ENCODE results near the gene BBLN. TPM values are rescaled to one million over a fixed set of nuclear protein-coding genes. Genes with fewer than 3 reads are reported as not detected.

BBLN gene
- total RNA-seq, 1 experiment from 2014 or later, result 41.9 TPM

GRCh38 chr9:128205296-128205944, 45.4 kb downstream of the BBLN start:
- Histone ChIP-seq H3K4me1 (ENCODE audit: insufficient read depth, low read length, poor library complexity, severe bottlenecking) (peaks cover 3% of the 10 kb centered on the region), H3K27ac (ENCODE audit: low read depth, low read length, poor library complexity, severe bottlenecking) (no peak overlapping the region), H3K4me3 (ENCODE audit: low read depth, low read length, poor library complexity, severe bottlenecking) (no peak overlapping the region), H3K9me3 (ENCODE audit: low read depth, low read length, poor library complexity, severe bottlenecking) (no peaks in the 10 kb centered on the region), H3K27me3 (replicated peaks; ENCODE audit: insufficient read depth, low read depth, low read length, poor library complexity) (no peaks in the 10 kb centered on the region), H3K36me3 (ENCODE audit: insufficient read depth, low read length, poor library complexity, severe bottlenecking) (no peaks in the 10 kb centered on the region)
- no TSS peak for BruUV-seq (replicated peaks)
- intact Hi-C loops (cut with micrococcal nuclease; ENCODE audit: unreplicated experiment), result no loop called here
- ChIA-PET POLR2A (ENCODE audit: low non-redundant PET) (no interaction called here), CTCF (no interaction called here)
- no peak for DNase-seq (ENCODE audit: low spot score)
- TF ChIP-seq EZH2 (IDR thresholded peaks at IDR 0.05; ENCODE audit: borderline replicate concordance, low read depth, low read length, poor library complexity, severe bottlenecking) (no peak), CTCF (conservative IDR thresholded peaks at IDR 0.05; ENCODE audit: low read depth, low read length) (no peak)

DNA sequence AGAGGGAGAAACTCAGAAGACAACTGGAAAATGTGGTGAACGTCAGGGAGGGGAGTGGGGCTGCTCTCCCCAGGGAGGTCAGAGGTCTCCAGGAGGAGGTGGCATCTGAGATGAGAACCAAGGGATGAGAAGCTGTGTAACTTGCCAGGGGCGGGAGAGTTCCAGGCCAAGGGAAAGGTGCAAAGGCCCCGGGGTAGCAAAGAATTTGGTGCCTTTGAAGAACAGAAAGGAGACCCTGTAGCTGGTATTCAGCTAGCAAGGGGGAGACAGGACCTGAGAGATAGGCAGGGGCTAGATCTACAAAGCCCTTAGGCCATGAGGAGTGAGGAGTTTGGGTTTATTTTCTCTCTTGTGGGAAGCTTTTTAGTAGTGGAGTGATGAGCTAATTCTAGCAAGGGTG, 46.4 kb downstream of the BBLN start:
- CTCF ChIA-PET, result no interaction called here
- Histone ChIP-seq H3K4me1 (ENCODE audit: insufficient read depth, low read length, poor library complexity, severe bottlenecking) (peaks cover 3% of the 10 kb centered on the region), H3K36me3 (ENCODE audit: insufficient read depth, low read length, poor library complexity, severe bottlenecking) (no peaks in the 10 kb centered on the region), H3K27ac (ENCODE audit: low read depth, low read length, poor library complexity, severe bottlenecking) (no peak overlapping the region), H3K27me3 (replicated peaks; ENCODE audit: insufficient read depth, low read depth, low read length, poor library complexity) (no peaks in the 10 kb centered on the region), H3K4me3 (ENCODE audit: low read depth, low read length, poor library complexity, severe bottlenecking) (no peak overlapping the region), H3K9me3 (ENCODE audit: low read depth, low read length, poor library complexity, severe bottlenecking) (no peaks in the 10 kb centered on the region)
- no TSS peak for BruUV-seq (replicated peaks)
- TF ChIP-seq EZH2 (IDR thresholded peaks at IDR 0.05; ENCODE audit: borderline replicate concordance, low read depth, low read length, poor library complexity, severe bottlenecking) (no peak), CTCF (conservative IDR thresholded peaks at IDR 0.05; ENCODE audit: low read depth, low read length) (no peak)
- POLR2A ChIA-PET (ENCODE audit: low non-redundant PET), result no interaction called here
- DNase-seq (ENCODE audit: low spot score), result no peak
- intact Hi-C loops (cut with micrococcal nuclease; ENCODE audit: unreplicated experiment), result loop anchor here (2.0 kb wide), 1 partner anchor 44 kb away; no protein-coding TSS in a partner anchor

DNA sequence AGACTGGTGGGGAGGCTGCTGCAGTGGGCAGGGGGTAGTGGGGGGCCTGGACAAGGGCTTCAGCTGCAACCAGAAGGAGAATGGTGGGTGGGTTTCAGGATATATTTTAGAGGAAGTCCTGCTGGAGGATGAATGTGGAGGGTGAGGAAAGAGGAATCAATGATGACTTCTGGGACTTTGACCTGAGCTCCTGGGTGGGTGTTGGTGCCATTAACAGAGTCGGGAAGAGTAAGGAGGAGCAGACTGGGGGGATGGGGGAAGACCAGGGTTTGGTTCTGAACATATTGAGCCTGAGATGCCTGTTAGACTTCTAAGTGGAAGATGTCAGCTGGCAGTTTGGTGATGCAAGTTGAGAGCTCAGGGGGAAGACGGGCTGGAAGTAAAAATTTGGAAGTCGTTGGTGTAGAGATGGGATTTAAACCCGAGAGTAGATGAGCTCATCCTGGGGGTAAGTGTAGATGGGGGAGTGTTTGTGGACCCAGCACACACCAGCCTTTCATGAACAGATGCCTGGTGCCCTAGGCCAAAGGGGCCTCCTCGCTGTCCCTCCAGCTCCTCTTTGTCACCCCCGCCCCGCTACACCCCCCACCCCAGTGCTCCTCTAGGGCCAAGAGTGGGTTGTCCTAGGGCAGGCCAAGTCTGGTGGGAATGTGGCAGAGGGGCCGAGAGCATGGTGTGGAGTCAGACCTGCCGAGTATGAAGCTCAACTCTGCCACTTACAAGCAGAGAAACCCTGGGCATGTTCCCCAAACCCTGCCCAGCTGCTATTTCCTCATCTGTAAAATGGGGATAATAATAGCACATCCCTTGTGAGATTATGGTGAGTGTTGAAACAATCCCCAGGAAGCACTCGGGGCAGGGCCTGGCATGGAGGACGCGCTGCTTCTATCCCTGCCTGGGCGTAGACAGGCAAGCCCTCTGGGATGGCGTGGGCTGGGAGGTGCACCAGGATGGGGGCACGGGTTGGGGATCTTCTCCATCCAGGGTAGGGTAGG, 47.1 kb downstream of the BBLN start:
- Histone ChIP-seq H3K27me3 (replicated peaks; ENCODE audit: insufficient read depth, low read depth, low read length, poor library complexity) (no peaks in the 10 kb centered on the region), H3K4me3 (ENCODE audit: low read depth, low read length, poor library complexity, severe bottlenecking) (no peak overlapping the region), H3K4me1 (ENCODE audit: insufficient read depth, low read length, poor library complexity, severe bottlenecking) (peaks cover 3% of the 10 kb centered on the region), H3K9me3 (ENCODE audit: low read depth, low read length, poor library complexity, severe bottlenecking) (no peaks in the 10 kb centered on the region), H3K27ac (ENCODE audit: low read depth, low read length, poor library complexity, severe bottlenecking) (no peak overlapping the region), H3K36me3 (ENCODE audit: insufficient read depth, low read length, poor library complexity, severe bottlenecking) (no peaks in the 10 kb centered on the region)
- intact Hi-C loops (cut with micrococcal nuclease; ENCODE audit: unreplicated experiment), result loop anchor here (2.0 kb wide), 1 partner anchor 44 kb away; no protein-coding TSS in a partner anchor
- POLR2A ChIA-PET (ENCODE audit: low non-redundant PET), result no interaction called here
- DNase-seq (ENCODE audit: low spot score), result no peak
- no peak for TF ChIP-seq EZH2 (IDR thresholded peaks at IDR 0.05; ENCODE audit: borderline replicate concordance, low read depth, low read length, poor library complexity, severe bottlenecking)
- BruUV-seq (replicated peaks), result no TSS peak
- CTCF ChIA-PET, result no interaction called here
